Measurements from ENCODE around the gene CYP4F8.

GRCh38 chr19:15621801-15622200 lies 6.8 kb downstream of the CYP4F8 start:
- TF ChIP-seq CTCF (IDR thresholded peaks at IDR 0.05; ENCODE audit: insufficient read depth, low read length, poor library complexity, severe bottlenecking) = no peak
- no peak for TF ChIP-seq EZH2phosphoT487 (conservative IDR thresholded peaks at IDR 0.05; ENCODE audit: low read length)
